ENCODE measurements around the gene HCAR3. TPM values are rescaled to one million over a fixed set of nuclear protein-coding genes. Genes with fewer than 3 reads are reported as not detected.
A peak's percentile ranks its signal among the peaks of the same experiment; 100 is the strongest.

HCAR3 gene
- total and polyA plus RNA-seq, 2 of the 13 experiments (the other 11 are each of a cell fraction or from before 2014, with no cell fraction given) = 0.11 to 12.8 TPM

DNA sequence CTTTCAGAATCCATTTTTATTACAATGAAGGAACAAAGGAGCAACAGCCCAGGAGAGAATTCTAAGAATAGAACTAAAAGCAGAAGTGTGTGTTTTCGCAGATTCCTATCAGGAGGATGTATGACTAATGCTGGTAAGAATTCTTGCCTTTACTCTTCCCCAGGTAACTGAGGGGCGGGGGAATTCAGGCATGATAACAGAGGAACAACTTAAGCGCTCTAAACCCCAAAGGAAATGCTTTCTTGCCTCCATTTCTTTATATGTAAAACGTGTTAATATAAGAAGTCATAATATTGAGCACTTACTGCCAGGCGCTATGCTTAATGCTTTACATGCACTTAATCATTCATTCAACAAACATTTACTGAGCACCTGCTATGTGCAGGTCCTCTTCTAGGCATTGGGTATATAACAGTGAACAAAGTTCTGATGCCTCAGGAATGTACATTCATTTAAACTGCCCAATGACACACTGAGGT, 9.5 kb upstream of the HCAR3 start:
- H3K27ac ChIP-seq (ENCODE audit: extremely low read length, insufficient read depth, low read length) = peak overlapping the region; percentile 55
- H4K20me1 ChIP-seq (ENCODE audit: insufficient read depth, low read length) = no peaks in the 10 kb centered on the region
- intact Hi-C loops (cut with micrococcal nuclease; ENCODE audit: unreplicated experiment) (loop anchor here (10.0 kb wide), 1 partner anchor 51 kb away; no protein-coding TSS in a partner anchor), in situ Hi-C loops (cut with HindIII; ENCODE audit: extremely low pct_ligation_motif_present, low pct_unique_long_range_greater_than_20kb) (no loop called here)
- H3K79me2 ChIP-seq (ENCODE audit: insufficient read depth, low read length) = no peaks in the 10 kb centered on the region
- peaks cover 83% of the 10 kb centered on the region for H3K4me1 ChIP-seq (ENCODE audit: insufficient read depth, low read length)
- POLR2A ChIA-PET = no interaction called here
- no peaks in the 10 kb centered on the region for H3K27me3 ChIP-seq (ENCODE audit: control insufficient read depth in 1 of 2, insufficient read depth in 2 of 2, low read length in 2 of 2)
- FAIRE-seq (peak; percentile 67), ATAC-seq (no peak), DNase-seq (ENCODE audit: low spot score) (peak; percentile 69)
- H3K9me3 ChIP-seq (ENCODE audit: low read length) = no peaks in the 10 kb centered on the region
- H3K36me3 ChIP-seq (replicated peaks in 1 of 2; ENCODE audit: control insufficient read depth in 1 of 2, insufficient read depth in 2 of 2, low read length in 2 of 2) = no peaks in the 10 kb centered on the region
- 0 out of 2 replicates have a peak overlapping the region, but pooled peaks have one; percentile 42 for H3K9ac ChIP-seq (ENCODE audit: insufficient read depth, low read depth, low read length)
- no TSS peak for BruUV-seq (replicated peaks)
- CTCF ChIA-PET (ENCODE audit: low intra/inter-chr PET ratio, low total read pairs) = no interaction called here
- no peak overlapping the region for H2AFZ ChIP-seq (ENCODE audit: low read length)
- H3K4me2 ChIP-seq (ENCODE audit: low read depth, low read length) = peak overlapping the region; percentile 40
- no peak overlapping the region for H3K4me3 ChIP-seq (replicated peaks in 1 of 3; ENCODE audit: insufficient read depth in 1 of 3, low read depth in 2 of 3, low read length in 3 of 3)
- 53% methylated on average over 5 of the region's 5 CpGs for WGBS (ENCODE audit: low lambda C conversion rate)
- TF ChIP-seq, protein P1, sequence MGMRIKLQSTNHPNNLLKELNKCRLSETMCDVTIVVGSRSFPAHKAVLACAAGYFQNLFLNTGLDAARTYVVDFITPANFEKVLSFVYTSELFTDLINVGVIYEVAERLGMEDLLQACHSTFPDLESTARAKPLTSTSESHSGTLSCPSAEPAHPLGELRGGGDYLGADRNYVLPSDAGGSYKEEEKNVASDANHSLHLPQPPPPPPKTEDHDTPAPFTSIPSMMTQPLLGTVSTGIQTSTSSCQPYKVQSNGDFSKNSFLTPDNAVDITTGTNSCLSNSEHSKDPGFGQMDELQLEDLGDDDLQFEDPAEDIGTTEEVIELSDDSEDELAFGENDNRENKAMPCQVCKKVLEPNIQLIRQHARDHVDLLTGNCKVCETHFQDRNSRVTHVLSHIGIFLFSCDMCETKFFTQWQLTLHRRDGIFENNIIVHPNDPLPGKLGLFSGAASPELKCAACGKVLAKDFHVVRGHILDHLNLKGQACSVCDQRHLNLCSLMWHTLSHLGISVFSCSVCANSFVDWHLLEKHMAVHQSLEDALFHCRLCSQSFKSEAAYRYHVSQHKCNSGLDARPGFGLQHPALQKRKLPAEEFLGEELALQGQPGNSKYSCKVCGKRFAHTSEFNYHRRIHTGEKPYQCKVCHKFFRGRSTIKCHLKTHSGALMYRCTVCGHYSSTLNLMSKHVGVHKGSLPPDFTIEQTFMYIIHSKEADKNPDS (CRISPR knock-in tag; IDR thresholded peaks at IDR 0.05) = no peak
- peak; percentile 83 for TF ChIP-seq FOSL2 (CRISPR knock-in tag; IDR thresholded peaks at IDR 0.05)
- peak; percentile 58 for TF ChIP-seq TEAD3 (CRISPR knock-in tag; optimal IDR thresholded peaks at IDR 0.05; ENCODE audit: borderline replicate concordance)
- no peak for TF ChIP-seq KMT2B (CRISPR knock-in tag; IDR thresholded peaks at IDR 0.05)
- no peak for TF ChIP-seq ZSCAN25 (CRISPR knock-in tag; IDR thresholded peaks at IDR 0.05)
- TF ChIP-seq ZMYM3 (CRISPR knock-in tag; IDR thresholded peaks at IDR 0.05) = no peak
- TF ChIP-seq, protein P2, sequence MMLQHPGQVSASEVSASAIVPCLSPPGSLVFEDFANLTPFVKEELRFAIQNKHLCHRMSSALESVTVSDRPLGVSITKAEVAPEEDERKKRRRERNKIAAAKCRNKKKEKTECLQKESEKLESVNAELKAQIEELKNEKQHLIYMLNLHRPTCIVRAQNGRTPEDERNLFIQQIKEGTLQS (CRISPR knock-in tag; IDR thresholded peaks at IDR 0.05) = peak; percentile 31; the same call in 1 of the 2 replicates
- TF ChIP-seq MED1 (CRISPR knock-in tag; IDR thresholded peaks at IDR 0.05) = peak; percentile 47
- no peak for TF ChIP-seq FOXP1 (IDR thresholded peaks at IDR 0.05)
- peak; percentile 16; the same call in 1 of the 2 replicates for TF ChIP-seq FOXP1 (CRISPR knock-in tag; IDR thresholded peaks at IDR 0.05)
- TF ChIP-seq, protein P3, sequence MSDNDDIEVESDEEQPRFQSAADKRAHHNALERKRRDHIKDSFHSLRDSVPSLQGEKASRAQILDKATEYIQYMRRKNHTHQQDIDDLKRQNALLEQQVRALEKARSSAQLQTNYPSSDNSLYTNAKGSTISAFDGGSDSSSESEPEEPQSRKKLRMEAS (IDR thresholded peaks at IDR 0.05) = no peak
- TF ChIP-seq SOX6 (IDR thresholded peaks at IDR 0.05) = no peak
- TF ChIP-seq SOX6 (CRISPR knock-in tag; IDR thresholded peaks at IDR 0.05) = peak; percentile 60; the same call in 1 of the 2 replicates
- TF ChIP-seq ZNF143 (CRISPR knock-in tag; IDR thresholded peaks at IDR 0.05) = no peak
- no peak for TF ChIP-seq FOXJ3 (CRISPR knock-in tag; IDR thresholded peaks at IDR 0.05; ENCODE audit: borderline replicate concordance)
- TF ChIP-seq POLR2AphosphoS2 (IDR thresholded peaks at IDR 0.05; ENCODE audit: low read depth, low read length) = no peak
- TF ChIP-seq ZSCAN20 (CRISPR knock-in tag; IDR thresholded peaks at IDR 0.05; ENCODE audit: borderline replicate concordance) = no peak
- no peak for TF ChIP-seq KDM4B (CRISPR knock-in tag; IDR thresholded peaks at IDR 0.05)
- no peak for TF ChIP-seq SALL2 (CRISPR knock-in tag; IDR thresholded peaks at IDR 0.05)
- TF ChIP-seq ZNF572 (CRISPR knock-in tag; IDR thresholded peaks at IDR 0.05) = no peak
- TF ChIP-seq, protein P4, sequence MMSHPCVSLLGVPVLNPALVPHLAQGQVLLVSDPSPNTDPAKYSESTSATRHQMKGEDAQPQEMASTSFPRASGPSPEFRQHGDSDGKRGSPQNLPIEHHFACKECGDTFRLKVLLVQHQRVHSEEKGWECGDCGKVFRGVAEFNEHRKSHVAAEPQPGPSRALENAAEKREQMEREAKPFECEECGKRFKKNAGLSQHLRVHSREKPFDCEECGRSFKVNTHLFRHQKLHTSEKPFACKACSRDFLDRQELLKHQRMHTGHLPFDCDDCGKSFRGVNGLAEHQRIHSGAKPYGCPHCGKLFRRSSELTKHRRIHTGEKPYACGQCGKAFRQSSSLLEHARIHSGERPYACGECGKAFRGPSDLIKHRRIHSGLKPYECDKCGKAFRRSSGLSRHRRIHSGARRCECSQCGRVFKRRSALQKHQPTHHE (CRISPR knock-in tag; IDR thresholded peaks at IDR 0.05; ENCODE audit: borderline replicate concordance) = no peak
- TF ChIP-seq GATAD1 (CRISPR knock-in tag; IDR thresholded peaks at IDR 0.05) = no peak
- TF ChIP-seq ZBTB42 (CRISPR knock-in tag; IDR thresholded peaks at IDR 0.05) = no peak
- TF ChIP-seq FOXO1 (CRISPR knock-in tag; IDR thresholded peaks at IDR 0.05) = no peak
- TF ChIP-seq ZZZ3 (CRISPR knock-in tag; IDR thresholded peaks at IDR 0.05; ENCODE audit: borderline replicate concordance) = no peak
